HTERT RPE-1 (cell line): ENCODE data around the gene SFSWAP.

Experiments used
- in situ Hi-C: fragments of 300-500 bp; cut with MboI; formaldehyde crosslinking; loops from 4 replicates; pipeline ENCODE4 v1.14.3; 2020; ENCODE audit warnings: low sequenced_read_pairs

Gene SFSWAP

GRCh38 chr12:131784909-131785762 is 74.2 kb downstream of the SFSWAP start:
- in situ Hi-C loops, result no loop called here

GRCh38 chr12:131785763-131786330 is 75.0 kb downstream of the SFSWAP start:
- in situ Hi-C loops, result no loop called here

- in situ Hi-C loops, result no loop called here
These were observed 75.4 kb downstream of the SFSWAP start for GRCh38 chr12:131786331-131786730.

- in situ Hi-C loops, result no loop called here
These were observed 76.3 kb downstream of the SFSWAP start for GRCh38 chr12:131787143-131787660.

- in situ Hi-C loops, result no loop called here
These were observed 77.2 kb downstream of the SFSWAP start for GRCh38 chr12:131788070-131788469.

- in situ Hi-C loops, result no loop called here
These were observed 78.7 kb downstream of the SFSWAP start for GRCh38 chr12:131789638-131790037.

GRCh38 chr12:131793243-131794022 is 82.5 kb downstream of the SFSWAP start:
- in situ Hi-C loops, result no loop called here

GRCh38 chr12:131794061-131794460 is 83.2 kb downstream of the SFSWAP start:
- in situ Hi-C loops, result no loop called here

- in situ Hi-C loops, result no loop called here
These were observed 83.7 kb downstream of the SFSWAP start for GRCh38 chr12:131794573-131794972.

- in situ Hi-C loops, result no loop called here
These were observed 84.2 kb downstream of the SFSWAP start for GRCh38 chr12:131795064-131795463.

GRCh38 chr12:131795690-131796410 is 85.0 kb downstream of the SFSWAP start:
- in situ Hi-C loops, result no loop called here

GRCh38 chr12:131796411-131796736 is 85.5 kb downstream of the SFSWAP start:
- in situ Hi-C loops, result no loop called here

- in situ Hi-C loops, result no loop called here
These were observed 86.1 kb downstream of the SFSWAP start for GRCh38 chr12:131796754-131797587.

- in situ Hi-C loops, result no loop called here
These were observed 86.7 kb downstream of the SFSWAP start for GRCh38 chr12:131797588-131797934.

- in situ Hi-C loops, result no loop called here
These were observed 88.3 kb downstream of the SFSWAP start for GRCh38 chr12:131799195-131799594.

GRCh38 chr12:131799828-131800593 is 89.1 kb downstream of the SFSWAP start:
- in situ Hi-C loops, result no loop called here

- in situ Hi-C loops, result no loop called here
These were observed 89.8 kb downstream of the SFSWAP start for GRCh38 chr12:131800594-131801135.

- in situ Hi-C loops, result no loop called here
These were observed 90.5 kb downstream of the SFSWAP start for GRCh38 chr12:131801254-131801866.
